Measurements from ENCODE around the gene TRAPPC5.

TRAPPC5 gene

GRCh38 chr19:7646426-7646700 lies 34.3 kb upstream of the TRAPPC5 start:
- DNase-seq = no peak

DNA sequence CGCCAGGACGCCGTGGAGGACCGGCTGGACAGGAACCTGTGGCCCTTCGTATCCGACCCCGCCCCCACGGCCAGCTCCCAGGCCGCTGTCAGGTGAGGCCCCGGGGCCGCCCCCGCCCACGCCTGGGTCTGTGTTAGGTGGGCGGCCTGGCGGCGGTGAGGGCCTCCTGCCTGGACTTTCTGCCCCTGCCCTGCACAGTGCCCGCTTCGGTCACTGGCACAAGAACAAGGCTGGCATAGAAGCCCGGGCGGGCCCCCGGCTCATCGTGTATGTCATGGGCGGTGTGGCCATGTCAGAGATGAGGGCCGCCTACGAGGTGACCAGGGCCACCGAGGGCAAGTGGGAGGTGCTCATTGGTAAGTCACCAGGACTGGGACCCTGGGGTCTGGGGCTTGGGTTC lies 33.5 kb upstream of the TRAPPC5 start:
- DNase-seq = no peak

GRCh38 chr19:7648265-7649014 lies 32.2 kb upstream of the TRAPPC5 start:
- no peak for DNase-seq

GRCh38 chr19:7650148-7650547 lies 30.5 kb upstream of the TRAPPC5 start:
- DNase-seq = no peak

GRCh38 chr19:7652061-7652641 lies 28.5 kb upstream of the TRAPPC5 start:
- DNase-seq = peak; percentile 93

GRCh38 chr19:7654401-7654800 lies 26.2 kb upstream of the TRAPPC5 start:
- DNase-seq = no peak

GRCh38 chr19:7655581-7655980 lies 25.1 kb upstream of the TRAPPC5 start:
- no peak for DNase-seq

- peak; percentile 67 for DNase-seq
Measured at GRCh38 chr19:7657131-7657751, 23.4 kb upstream of the TRAPPC5 start.

- DNase-seq = peak; percentile 54
Measured at GRCh38 chr19:7658219-7658686, 22.4 kb upstream of the TRAPPC5 start.

DNA sequence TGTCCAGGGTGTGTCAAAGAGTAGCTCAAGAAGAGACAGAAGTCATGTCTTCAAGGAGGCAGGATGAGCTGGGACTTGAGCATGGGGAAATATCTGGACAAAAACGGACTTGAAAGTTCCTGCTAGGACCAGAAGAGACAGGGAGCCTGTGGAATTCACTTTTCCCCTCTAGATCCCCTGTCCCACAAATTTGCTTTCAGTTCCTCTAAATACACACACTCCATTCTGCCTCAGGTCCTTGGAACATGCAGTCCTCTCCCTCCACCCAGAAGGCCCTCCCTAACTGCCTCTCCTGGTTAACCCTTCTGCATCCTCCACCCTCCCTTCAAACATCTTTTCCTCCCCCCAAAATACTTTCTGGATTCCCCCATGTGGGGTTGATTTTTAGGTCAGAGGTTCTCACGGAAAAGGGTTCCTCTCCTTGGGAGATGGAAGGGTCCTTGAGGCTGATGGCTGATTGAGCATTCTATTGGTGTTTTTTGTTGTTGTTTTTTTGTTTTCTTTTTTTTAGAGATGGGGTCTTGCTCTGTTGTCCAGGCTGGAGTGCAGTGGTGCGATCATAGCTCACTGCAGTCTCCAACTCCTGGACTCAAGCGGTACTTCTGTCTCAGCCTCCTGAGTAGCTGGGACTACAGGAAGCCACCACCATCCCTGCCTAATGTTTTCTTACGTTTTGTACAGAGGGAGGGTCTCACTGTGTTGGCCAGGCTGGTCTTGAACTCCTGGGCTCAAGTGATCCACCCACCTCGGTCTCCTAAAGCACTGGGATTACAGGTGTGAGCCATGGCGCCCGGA lies 18.7 kb upstream of the TRAPPC5 start:
- DNase-seq = no peak

DNA sequence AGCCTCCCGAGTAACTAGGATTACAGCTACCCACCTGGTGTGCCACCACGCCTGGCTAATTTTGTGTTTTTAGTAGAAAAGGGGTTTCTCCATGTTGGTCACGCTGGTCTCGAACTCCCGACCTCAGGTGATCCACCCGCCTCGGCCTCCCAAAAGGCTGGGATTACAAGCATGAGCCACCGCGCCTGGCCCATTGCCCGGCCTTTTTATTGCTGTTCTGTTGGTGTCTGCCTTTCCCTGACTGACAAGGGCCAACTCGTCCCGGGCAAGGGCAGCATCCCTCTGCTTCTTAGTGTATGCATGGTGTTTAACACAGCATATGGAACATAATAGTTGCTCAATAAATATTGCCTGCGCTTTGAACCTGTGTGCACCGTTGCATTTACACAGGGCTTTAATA lies 18.0 kb upstream of the TRAPPC5 start:
- DNase-seq = no peak

DNA sequence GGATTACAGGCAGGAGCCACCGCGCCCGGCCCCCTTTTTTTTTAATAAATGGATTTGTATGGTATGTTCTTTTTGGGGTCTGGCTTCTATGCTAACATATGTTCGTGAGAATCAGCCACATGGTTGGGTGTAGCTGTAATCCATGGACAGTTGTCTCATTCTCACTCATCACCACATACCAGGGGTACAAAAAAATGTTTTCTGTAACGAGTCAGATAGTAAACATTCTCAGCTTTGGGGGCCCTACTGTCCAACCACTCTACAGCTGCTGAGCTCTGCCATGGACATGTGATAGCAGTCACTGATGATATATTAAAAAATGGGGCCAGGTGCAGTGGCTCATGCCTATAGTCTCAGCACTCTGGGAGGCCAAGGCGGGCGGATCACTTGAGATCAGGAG lies 16.9 kb upstream of the TRAPPC5 start:
- no peak for DNase-seq

DNA sequence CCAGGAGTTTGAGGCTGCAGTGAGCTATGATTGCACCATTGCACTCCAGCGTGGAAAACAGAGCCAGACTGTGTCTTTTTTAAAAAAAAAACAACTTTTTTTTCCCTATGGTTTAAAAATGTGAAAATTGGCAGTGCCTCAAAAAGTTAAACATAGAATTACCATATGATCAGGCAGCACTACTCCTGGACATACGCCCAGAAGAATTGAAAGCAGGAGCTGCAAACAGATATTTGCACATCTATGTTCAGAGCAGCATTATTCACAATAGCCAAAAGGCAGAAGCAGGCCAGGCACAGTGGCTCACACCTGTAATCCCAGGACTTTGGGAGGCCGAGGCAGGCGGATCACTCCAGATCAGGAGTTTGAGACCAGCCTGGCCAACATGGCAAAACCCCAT lies 15.6 kb upstream of the TRAPPC5 start:
- DNase-seq = no peak

- DNase-seq = no peak
Measured at GRCh38 chr19:7668842-7669241, 11.8 kb upstream of the TRAPPC5 start, which contains the start of gene RETN. RETN (plus strand) TSS chr19:7669049; CDS start chr19:7669327, 278 bp downstream.

DNA sequence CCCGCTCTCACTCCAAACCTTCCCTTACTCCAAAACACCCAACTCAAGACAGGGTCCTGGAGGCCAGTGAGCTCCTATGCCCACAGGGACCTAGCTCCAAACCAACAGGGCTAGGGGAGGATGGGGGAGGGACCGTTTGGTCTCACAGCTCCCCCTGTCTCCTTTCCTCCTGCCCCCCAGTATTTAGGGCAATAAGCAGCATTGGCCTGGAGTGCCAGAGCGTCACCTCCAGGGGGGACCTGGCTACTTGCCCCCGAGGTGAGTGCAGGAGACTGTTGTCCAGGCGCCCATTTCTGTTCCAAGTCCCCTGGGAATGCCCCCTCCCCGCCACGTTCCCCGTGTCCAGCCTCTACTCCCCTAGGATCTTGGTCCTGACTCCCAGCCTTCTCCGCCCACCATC lies 11.0 kb upstream of the TRAPPC5 start:
- DNase-seq = no peak

- no peak for DNase-seq
Measured at GRCh38 chr19:7670150-7670783, 10.4 kb upstream of the TRAPPC5 start.

- DNase-seq = no peak
Measured at GRCh38 chr19:7670790-7671189, 9.8 kb upstream of the TRAPPC5 start.

- DNase-seq = no peak
Measured at GRCh38 chr19:7672522-7672921, 8.1 kb upstream of the TRAPPC5 start.

GRCh38 chr19:7674010-7675005 lies 6.3 kb upstream of the TRAPPC5 start:
- peak; percentile 66 for DNase-seq

GRCh38 chr19:7676376-7676775 lies 4.3 kb upstream of the TRAPPC5 start:
- DNase-seq = no peak

DNA sequence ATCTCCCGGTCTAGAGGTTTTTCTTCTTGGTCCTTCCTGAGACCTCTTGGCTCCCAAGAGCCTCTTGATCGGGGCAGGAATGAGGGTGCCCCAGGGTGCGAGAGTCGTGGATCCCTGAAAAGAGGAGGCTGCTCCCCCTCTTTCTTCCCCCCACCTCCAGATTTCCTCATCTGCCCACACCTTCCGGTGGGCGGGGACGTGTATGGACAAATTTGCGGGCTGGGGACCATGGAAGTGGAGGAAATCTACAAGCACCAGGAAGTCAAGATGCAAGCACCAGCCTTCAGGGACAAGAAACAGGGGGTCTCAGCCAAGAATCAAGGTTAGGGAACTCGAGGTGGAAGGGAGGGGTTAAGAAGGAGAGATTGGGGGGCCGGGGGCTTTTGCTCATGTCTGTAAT lies 3.8 kb upstream of the TRAPPC5 start, which contains the start of gene MCEMP1:
Gene MCEMP1, plus strand, starts transcription at position 237 of the 400 bp plus-strand sequence. Its CDS starts 31 bp downstream, at position 268.
- no peak for DNase-seq

Data from stimulated activated CD8-positive, alpha-beta memory T cell treated with anti-CD3 and anti-CD28 coated beads, Interleukin-4, amount 100 ng/mL, for 48 hours (primary cell).